ENCODE measurements around the gene EPHA3. TPM values are rescaled to one million over a fixed set of nuclear protein-coding genes. Genes with fewer than 3 reads are reported as not detected.
"Not testable (repeated sequence)": the region's sequence is repeated elsewhere in the genome, so short reads cannot be mapped to it uniquely, and the experiment has no call there.

EPHA3 gene
- total RNA-seq, 1 donor from 2014 or later = not detected

DNA sequence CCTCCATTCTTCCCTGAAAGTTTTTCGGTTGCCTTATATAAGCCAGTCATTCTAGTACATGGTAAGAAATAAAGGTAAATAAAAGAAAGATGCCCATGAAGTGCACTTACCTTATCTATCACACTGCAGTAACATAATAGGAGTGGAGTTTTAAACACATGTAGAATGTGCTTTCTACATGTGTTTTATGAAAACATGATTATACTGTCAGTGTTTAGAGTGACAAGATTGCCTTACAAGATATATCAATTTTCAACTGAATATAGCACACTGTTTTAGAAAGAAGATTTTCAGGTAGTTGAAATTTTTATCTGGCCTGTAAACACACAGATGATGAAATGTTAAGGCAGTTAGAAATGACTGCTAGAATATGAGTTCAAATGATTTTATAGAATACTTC, 219.6 kb downstream of the EPHA3 start:
- intact Hi-C loops (cut with micrococcal nuclease) = no loop called here
- H3K4me1 Mint-ChIP-seq (ENCODE audit: low read depth) = no peaks in the 10 kb centered on the region
- H3K27me3 Mint-ChIP-seq (ENCODE audit: insufficient read depth) = no peaks in the 10 kb centered on the region
- peaks cover 3% of the 10 kb centered on the region for H3K9me3 Mint-ChIP-seq
- DNase-seq (ENCODE audit: low spot score) = no peak
- no peaks in the 10 kb centered on the region for H3K36me3 Mint-ChIP-seq (ENCODE audit: low read depth)
- H3K4me3 Mint-ChIP-seq = no peak overlapping the region
- H3K27ac Mint-ChIP-seq = no peak overlapping the region

- no peak for DNase-seq (ENCODE audit: low spot score)
- H3K4me3 Mint-ChIP-seq = no peak overlapping the region
- intact Hi-C loops (cut with micrococcal nuclease) = no loop called here
- H3K4me1 Mint-ChIP-seq (ENCODE audit: low read depth) = no peaks in the 10 kb centered on the region
- no peaks in the 10 kb centered on the region for H3K36me3 Mint-ChIP-seq (ENCODE audit: low read depth)
- no peaks in the 10 kb centered on the region for H3K27me3 Mint-ChIP-seq (ENCODE audit: insufficient read depth)
- H3K27ac Mint-ChIP-seq = no peak overlapping the region
- H3K9me3 Mint-ChIP-seq = no peaks in the 10 kb centered on the region
Observed at GRCh38 chr3:89332386-89332785, 225.0 kb downstream of the EPHA3 start.

- H3K36me3 Mint-ChIP-seq (ENCODE audit: low read depth) = no peaks in the 10 kb centered on the region
- intact Hi-C loops (cut with micrococcal nuclease) = no loop called here
- no peaks in the 10 kb centered on the region for H3K27me3 Mint-ChIP-seq (ENCODE audit: insufficient read depth)
- H3K4me3 Mint-ChIP-seq = no peak overlapping the region
- H3K27ac Mint-ChIP-seq = no peak overlapping the region
- H3K4me1 Mint-ChIP-seq (ENCODE audit: low read depth) = no peaks in the 10 kb centered on the region
- H3K9me3 Mint-ChIP-seq = no peaks in the 10 kb centered on the region
- DNase-seq (ENCODE audit: low spot score) = no peak
Observed at GRCh38 chr3:89332793-89333192, 225.4 kb downstream of the EPHA3 start.

- DNase-seq (ENCODE audit: low spot score) = no peak
- H3K36me3 Mint-ChIP-seq (ENCODE audit: low read depth) = no peaks in the 10 kb centered on the region
- intact Hi-C loops (cut with micrococcal nuclease) = no loop called here
- no peak overlapping the region for H3K27ac Mint-ChIP-seq
- no peaks in the 10 kb centered on the region for H3K4me1 Mint-ChIP-seq (ENCODE audit: low read depth)
- H3K4me3 Mint-ChIP-seq = no peak overlapping the region
- H3K27me3 Mint-ChIP-seq (ENCODE audit: insufficient read depth) = no peaks in the 10 kb centered on the region
- peaks cover 3% of the 10 kb centered on the region for H3K9me3 Mint-ChIP-seq
Observed at GRCh38 chr3:89335693-89336092, 228.3 kb downstream of the EPHA3 start.

- no peaks in the 10 kb centered on the region for H3K27me3 Mint-ChIP-seq (ENCODE audit: insufficient read depth)
- H3K36me3 Mint-ChIP-seq (ENCODE audit: low read depth) = no peaks in the 10 kb centered on the region
- no peak for DNase-seq (ENCODE audit: low spot score)
- intact Hi-C loops (cut with micrococcal nuclease) = no loop called here
- no peak overlapping the region for H3K4me3 Mint-ChIP-seq
- H3K9me3 Mint-ChIP-seq = peaks cover 3% of the 10 kb centered on the region
- H3K27ac Mint-ChIP-seq = no peak overlapping the region
- H3K4me1 Mint-ChIP-seq (ENCODE audit: low read depth) = no peaks in the 10 kb centered on the region
Observed at GRCh38 chr3:89340408-89340807, 233.0 kb downstream of the EPHA3 start.

DNA sequence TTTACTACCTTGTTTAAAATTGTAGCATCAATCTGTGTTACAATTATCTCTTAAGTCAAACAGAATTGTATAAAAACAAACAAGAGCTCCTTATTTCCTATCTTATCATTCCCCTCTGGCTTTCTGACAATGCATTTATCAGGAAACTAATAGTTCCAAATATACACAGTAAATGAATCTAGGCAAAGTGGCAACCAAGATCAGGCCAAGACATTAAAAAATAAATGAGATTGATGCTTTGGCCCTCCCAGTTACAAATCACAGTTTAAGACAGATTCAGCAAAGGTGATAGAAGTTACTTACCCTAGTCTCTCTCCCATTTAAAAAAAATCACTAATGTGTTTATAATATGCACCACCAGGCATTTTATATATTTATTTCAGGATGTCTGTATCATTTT, 236.7 kb downstream of the EPHA3 start:
- H3K9me3 Mint-ChIP-seq = no peaks in the 10 kb centered on the region
- H3K36me3 Mint-ChIP-seq (ENCODE audit: low read depth) = no peaks in the 10 kb centered on the region
- H3K4me1 Mint-ChIP-seq (ENCODE audit: low read depth) = no peaks in the 10 kb centered on the region
- H3K4me3 Mint-ChIP-seq = no peak overlapping the region
- intact Hi-C loops (cut with micrococcal nuclease) = no loop called here
- H3K27me3 Mint-ChIP-seq (ENCODE audit: insufficient read depth) = no peaks in the 10 kb centered on the region
- DNase-seq (ENCODE audit: low spot score) = no peak
- H3K27ac Mint-ChIP-seq = no peak overlapping the region

DNA sequence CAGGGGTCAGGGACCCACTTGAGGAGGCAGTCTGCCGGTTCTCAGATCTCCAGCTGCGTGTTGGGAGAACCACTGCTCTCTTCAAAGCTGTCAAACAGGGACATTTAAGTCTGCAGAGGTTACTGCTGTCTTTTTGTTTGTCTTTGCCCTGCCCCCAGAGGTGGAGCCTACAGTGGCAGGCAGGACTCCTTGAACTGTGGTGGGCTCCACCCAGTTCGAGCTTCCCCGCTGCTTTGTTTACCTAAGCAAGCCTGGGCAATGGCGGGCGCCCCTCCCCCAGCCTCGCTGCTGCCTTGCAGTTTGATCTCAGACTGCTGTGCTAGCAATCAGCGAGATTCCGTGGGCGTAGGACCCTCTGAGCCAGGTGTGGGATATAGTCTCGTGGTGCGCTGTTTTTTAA, 243.5 kb downstream of the EPHA3 start:
- H3K36me3 Mint-ChIP-seq (ENCODE audit: low read depth); H3K4me1 Mint-ChIP-seq (ENCODE audit: low read depth); H3K4me3 Mint-ChIP-seq; H3K27me3 Mint-ChIP-seq (ENCODE audit: insufficient read depth); H3K9me3 Mint-ChIP-seq; H3K27ac Mint-ChIP-seq; DNase-seq (ENCODE audit: low spot score); intact Hi-C loops (cut with micrococcal nuclease): not testable (repeated sequence)

DNA sequence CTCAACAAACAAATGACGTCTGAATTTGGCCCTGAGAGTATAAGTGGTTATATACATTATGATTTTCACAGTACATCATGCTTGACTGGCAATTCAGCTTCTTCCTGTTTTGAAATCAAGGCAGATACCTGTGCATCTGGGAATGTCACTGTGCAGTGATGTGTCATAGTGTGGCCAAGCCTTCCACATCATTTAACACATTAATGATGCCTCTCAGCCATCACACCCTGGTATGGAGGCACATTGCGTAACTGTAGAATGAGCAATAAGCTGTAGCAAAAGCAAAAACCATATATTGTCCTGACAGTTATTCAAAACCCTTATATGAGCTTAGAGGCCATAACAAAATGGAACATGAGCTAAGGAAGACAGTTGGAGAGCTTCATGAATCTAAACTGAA, 246.0 kb downstream of the EPHA3 start:
- H3K4me3 Mint-ChIP-seq = no peak overlapping the region
- intact Hi-C loops (cut with micrococcal nuclease) = no loop called here

GRCh38 chr3:89358281-89358680, 250.9 kb downstream of the EPHA3 start:
- Mint-ChIP-seq H3K4me3 (no peak overlapping the region), H3K4me1 (ENCODE audit: low read depth) (no peaks in the 10 kb centered on the region), H3K36me3 (ENCODE audit: low read depth) (no peaks in the 10 kb centered on the region), H3K27me3 (ENCODE audit: insufficient read depth) (no peaks in the 10 kb centered on the region), H3K9me3 (peaks cover 15% of the 10 kb centered on the region), H3K27ac (no peak overlapping the region)
- intact Hi-C loops (cut with micrococcal nuclease) = no loop called here
- no peak for DNase-seq (ENCODE audit: low spot score)

More for the DNA sequence above, 246.0 kb downstream of the EPHA3 start:
- Mint-ChIP-seq H3K9me3 (peaks cover 9% of the 10 kb centered on the region), H3K27ac (no peak overlapping the region), H3K27me3 (ENCODE audit: insufficient read depth) (no peaks in the 10 kb centered on the region), H3K36me3 (ENCODE audit: low read depth) (no peaks in the 10 kb centered on the region), H3K4me1 (ENCODE audit: low read depth) (no peaks in the 10 kb centered on the region)
- DNase-seq (ENCODE audit: low spot score) = no peak

DNA sequence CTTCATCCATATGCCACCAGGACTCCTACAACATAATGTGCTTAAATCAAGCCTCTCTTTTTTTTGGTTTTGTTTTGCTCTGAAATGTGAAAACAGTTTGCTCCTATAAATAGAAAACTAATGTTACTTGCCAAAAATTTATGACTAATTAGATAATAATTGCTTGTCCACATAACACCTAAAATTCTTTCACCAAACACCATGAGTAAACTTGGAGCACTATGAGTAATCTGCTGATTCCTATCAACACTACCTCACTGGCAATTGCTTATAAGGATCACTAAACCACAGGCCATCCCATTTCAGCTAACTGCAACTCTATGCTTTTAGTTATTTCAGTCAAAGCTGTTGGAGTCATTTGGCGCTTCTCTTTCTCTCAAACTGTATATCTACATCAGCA, 252.7 kb downstream of the EPHA3 start:
- Mint-ChIP-seq H3K36me3 (ENCODE audit: low read depth) (no peaks in the 10 kb centered on the region), H3K4me3 (no peak overlapping the region), H3K4me1 (ENCODE audit: low read depth) (no peaks in the 10 kb centered on the region), H3K27ac (no peak overlapping the region), H3K27me3 (ENCODE audit: insufficient read depth) (no peaks in the 10 kb centered on the region), H3K9me3 (peaks cover 11% of the 10 kb centered on the region)
- intact Hi-C loops (cut with micrococcal nuclease) = no loop called here
- no peak for DNase-seq (ENCODE audit: low spot score)

DNA sequence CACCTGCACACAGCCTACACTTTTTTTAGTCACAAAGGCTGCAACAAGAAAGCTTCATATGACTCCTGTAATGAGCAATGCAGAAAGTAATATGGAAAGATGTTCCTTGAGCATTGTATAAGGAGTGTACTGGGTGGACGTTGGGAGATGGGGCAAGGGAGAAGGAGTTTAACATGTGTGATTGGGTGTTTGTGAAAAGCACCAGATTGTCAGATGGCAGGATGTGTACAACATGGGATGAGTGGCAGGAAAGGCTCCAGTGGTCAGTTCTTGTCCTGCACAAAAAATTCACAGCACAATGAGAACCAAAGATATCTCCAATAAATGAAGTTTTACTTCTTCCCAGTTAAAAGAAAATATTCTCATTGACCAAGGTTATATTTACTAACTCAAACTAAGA, 255.1 kb downstream of the EPHA3 start:
- no peak overlapping the region for H3K4me3 Mint-ChIP-seq
- no peaks in the 10 kb centered on the region for H3K27me3 Mint-ChIP-seq (ENCODE audit: insufficient read depth)
- H3K9me3 Mint-ChIP-seq = peaks cover 6% of the 10 kb centered on the region
- no peaks in the 10 kb centered on the region for H3K36me3 Mint-ChIP-seq (ENCODE audit: low read depth)
- intact Hi-C loops (cut with micrococcal nuclease) = no loop called here
- H3K27ac Mint-ChIP-seq = no peak overlapping the region
- DNase-seq (ENCODE audit: low spot score) = no peak
- no peaks in the 10 kb centered on the region for H3K4me1 Mint-ChIP-seq (ENCODE audit: low read depth)

GRCh38 chr3:89363171-89363570, 255.8 kb downstream of the EPHA3 start:
- H3K27ac Mint-ChIP-seq = no peak overlapping the region
- no peak overlapping the region for H3K4me3 Mint-ChIP-seq
- intact Hi-C loops (cut with micrococcal nuclease) = no loop called here
- no peaks in the 10 kb centered on the region for H3K27me3 Mint-ChIP-seq (ENCODE audit: insufficient read depth)
- no peaks in the 10 kb centered on the region for H3K36me3 Mint-ChIP-seq (ENCODE audit: low read depth)
- DNase-seq (ENCODE audit: low spot score) = no peak
- H3K4me1 Mint-ChIP-seq (ENCODE audit: low read depth) = no peaks in the 10 kb centered on the region
- peaks cover 6% of the 10 kb centered on the region for H3K9me3 Mint-ChIP-seq

GRCh38 chr3:89364314-89364713, 256.9 kb downstream of the EPHA3 start:
- Mint-ChIP-seq H3K27ac (no peak overlapping the region), H3K4me3 (no peak overlapping the region), H3K27me3 (ENCODE audit: insufficient read depth) (no peaks in the 10 kb centered on the region), H3K9me3 (peaks cover 14% of the 10 kb centered on the region), H3K4me1 (ENCODE audit: low read depth) (no peaks in the 10 kb centered on the region), H3K36me3 (ENCODE audit: low read depth) (no peaks in the 10 kb centered on the region)
- intact Hi-C loops (cut with micrococcal nuclease) = no loop called here
- DNase-seq (ENCODE audit: low spot score) = no peak

DNA sequence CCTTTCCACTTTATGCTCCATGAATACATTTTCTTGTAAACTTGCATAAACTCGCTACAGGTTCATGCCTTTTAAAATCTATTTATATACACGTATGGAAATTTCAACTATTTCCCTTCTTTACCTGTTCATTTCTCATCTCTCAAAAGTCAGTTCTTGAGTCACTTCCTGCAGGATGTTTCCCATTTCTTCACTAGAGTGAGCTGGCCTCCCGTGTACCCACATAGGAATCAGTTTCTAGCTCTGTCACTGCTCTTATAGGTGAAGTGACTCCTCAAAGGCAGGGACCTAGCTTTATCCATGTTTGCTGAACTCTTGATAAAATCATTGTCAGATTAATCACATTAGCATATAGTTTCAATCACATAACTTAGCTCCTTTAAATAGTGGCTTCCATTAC, 259.7 kb downstream of the EPHA3 start:
- Mint-ChIP-seq H3K9me3 (peaks cover 14% of the 10 kb centered on the region), H3K4me3 (no peak overlapping the region), H3K4me1 (ENCODE audit: low read depth) (no peaks in the 10 kb centered on the region), H3K27ac (no peak overlapping the region), H3K36me3 (ENCODE audit: low read depth) (no peaks in the 10 kb centered on the region), H3K27me3 (ENCODE audit: insufficient read depth) (no peaks in the 10 kb centered on the region)
- no peak for DNase-seq (ENCODE audit: low spot score)
- intact Hi-C loops (cut with micrococcal nuclease) = no loop called here

Measured in activated T-helper 1 cell treated with anti-CD3 and anti-CD28 coated beads, Interleukin-12 subunit alpha, Interleukin-12 subunit beta, Interleukin-2, Interleukin-4 antibody, amounts not matched to agents 30 ng/mL and 10 ng/mL and 1 ng/mL, durations not matched to agents 14 hours and 24 hours and 36 hours (primary cell).